Kidney (tissue), 14 donors: Measurements from ENCODE around the gene NKPD1. TPM values are rescaled to one million over a fixed set of nuclear protein-coding genes. Genes with fewer than 3 reads are reported as not detected.
A peak's percentile ranks its signal among the peaks of the same experiment; 100 is the strongest.

Experiments
- DNase-seq, 5 donors: peaks; one replicate each; pipeline ENCODE4 v3.0.0-alpha.2; 2013 to 2020
- FAIRE-seq: peaks from 2 replicates; lab custom pipeline; 2012; peaks lifted over from hg19 to GRCh38; lab: Jason Lieb, UNC
- H3K27ac ChIP-seq, 2 donors: one replicate each; pipeline ENCODE4 v1.7.0; 2013; ENCODE audit warnings: low read depth in 2 of 2, low read length in 2 of 2, inconsistent platforms in 1 of 2
- H3K27me3 ChIP-seq: one replicate; pipeline ENCODE4 v1.7.1; 2013; ENCODE audit warnings: low read length, inconsistent platforms; ENCODE audit not compliant: control insufficient read depth, insufficient read depth
- H3K36me3 ChIP-seq, 3 donors: one replicate each; pipeline versions ENCODE4 v1.7.0 to v1.7.1; 2013; ENCODE audit warnings: low read length in 3 of 3, control low read depth in 1 of 3, inconsistent platforms in 1 of 3; ENCODE audit not compliant: insufficient read depth in 3 of 3, control insufficient read depth in 2 of 3
- H3K4me1 ChIP-seq, 3 donors: one replicate each; pipeline versions ENCODE4 v1.7.0 to v1.7.1; 2013; ENCODE audit warnings: low read length in 3 of 3, inconsistent platforms in 1 of 3, low read depth in 1 of 3; ENCODE audit not compliant: control insufficient read depth in 2 of 3, insufficient read depth in 2 of 3
- H3K4me3 ChIP-seq, 3 donors: one replicate each; pipeline versions ENCODE4 v1.7.0 to v1.8.1; 2013; ENCODE audit warnings: low read length in 3 of 3, control low read depth in 1 of 3, inconsistent platforms in 1 of 3
- H3K9ac ChIP-seq, 3 donors: one replicate each; pipeline versions ENCODE4 v1.7.0 to v1.7.1; 2013; ENCODE audit warnings: low read length in 3 of 3, control low read depth in 1 of 3, inconsistent platforms in 1 of 3
- H3K9me3 ChIP-seq, 3 donors: one replicate each; pipeline versions ENCODE4 v1.7.0 to v1.7.1; 2013; ENCODE audit warnings: low read length in 3 of 3, control low read depth in 1 of 3, inconsistent platforms in 1 of 3; ENCODE audit not compliant: control insufficient read depth in 2 of 3, insufficient read depth in 1 of 3
- intact Hi-C: fragments of 100-400 bp; cut with DNase I; formaldehyde crosslinking; loops from one replicate; pipeline ENCODE4 v1.11.1; 2022
- polyA plus RNA-seq: library from polyadenylated mRNA; stranded (reverse); fragments of 350-450 nt; fragmentation: Illumina TruSeq; extraction: RNeasy Lipid Tissue Mini Kit (QIAGEN cat#74804); gene quantifications from one replicate; pipeline ENCODE4 v1.2.3, GENCODE V29; 2014; ENCODE audit warnings: low read depth, low replicate concordance; ENCODE audit not compliant: insufficient read depth
- total RNA-seq: library from RNA; stranded (reverse); fragmentation: NEBNext Ultra II Directional; extraction: Animal tissue kit (Norgen Biotek cat#: 25700); gene quantifications from one replicate; pipeline ENCODE4 v1.2.1, GENCODE V29; 2021
- TF ChIP-seq, protein P1 (sequence below): IDR thresholded peaks from 3 replicates; pipeline ENCODE4 v1.5.1; 2012; ENCODE audit warnings: mild to moderate bottlenecking, moderate library complexity, borderline replicate concordance; ENCODE audit not compliant: insufficient read depth; ENCODE audit errors: extremely low read depth
- donor health status: control.
- donor health status: control.
- donor health status: control.
- donor health status: control.
- donor health status: control.
- donor health status: DM: yes; HTN: yes; CAD: no.
- donor health status: Normal renal cell carcinoma (clear cell type).

The NKPD1 gene
- total and polyA plus RNA-seq, 2 donors from 2014 or later: 0.09 TPM; not detected in 1

DNA sequence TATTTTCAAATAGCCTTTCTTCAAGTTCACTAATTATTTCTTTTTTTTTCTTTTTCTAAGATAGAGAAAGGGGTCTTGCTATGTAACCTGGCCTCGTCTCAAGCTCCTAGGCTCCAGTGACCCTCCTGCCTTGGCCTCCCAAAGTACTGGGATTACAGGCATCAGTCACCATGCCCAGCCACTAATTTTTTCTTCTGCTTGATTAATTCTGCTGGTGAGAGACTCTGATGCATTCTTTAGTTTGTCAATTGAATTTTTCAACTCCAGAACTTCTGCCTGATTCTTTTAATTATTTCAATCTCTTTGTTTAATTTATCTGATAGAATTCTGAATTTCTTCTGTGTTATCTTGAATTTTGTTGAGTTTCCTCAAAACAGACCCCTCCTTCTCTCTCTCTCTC lies 29.2 kb upstream of the NKPD1 start:
- Histone ChIP-seq H3K4me3 (no peak overlapping the region), H3K9me3 (no peaks in the 10 kb centered on the region), H3K27ac (no peak overlapping the region), H3K36me3 (no peaks in the 10 kb centered on the region), H3K4me1 (peaks cover 0 to 2% (median 0%) of the 10 kb centered on the region in 3 donors), H3K27me3 (no peaks in the 10 kb centered on the region), H3K9ac (no peak overlapping the region)
- no peak for FAIRE-seq
- DNase-seq: no peak
- intact Hi-C loops: loop anchor here (10.0 kb wide), 1 partner anchor 155 kb away; the partner anchor contains the start of gene CLASRP
- TF ChIP-seq, protein P1, sequence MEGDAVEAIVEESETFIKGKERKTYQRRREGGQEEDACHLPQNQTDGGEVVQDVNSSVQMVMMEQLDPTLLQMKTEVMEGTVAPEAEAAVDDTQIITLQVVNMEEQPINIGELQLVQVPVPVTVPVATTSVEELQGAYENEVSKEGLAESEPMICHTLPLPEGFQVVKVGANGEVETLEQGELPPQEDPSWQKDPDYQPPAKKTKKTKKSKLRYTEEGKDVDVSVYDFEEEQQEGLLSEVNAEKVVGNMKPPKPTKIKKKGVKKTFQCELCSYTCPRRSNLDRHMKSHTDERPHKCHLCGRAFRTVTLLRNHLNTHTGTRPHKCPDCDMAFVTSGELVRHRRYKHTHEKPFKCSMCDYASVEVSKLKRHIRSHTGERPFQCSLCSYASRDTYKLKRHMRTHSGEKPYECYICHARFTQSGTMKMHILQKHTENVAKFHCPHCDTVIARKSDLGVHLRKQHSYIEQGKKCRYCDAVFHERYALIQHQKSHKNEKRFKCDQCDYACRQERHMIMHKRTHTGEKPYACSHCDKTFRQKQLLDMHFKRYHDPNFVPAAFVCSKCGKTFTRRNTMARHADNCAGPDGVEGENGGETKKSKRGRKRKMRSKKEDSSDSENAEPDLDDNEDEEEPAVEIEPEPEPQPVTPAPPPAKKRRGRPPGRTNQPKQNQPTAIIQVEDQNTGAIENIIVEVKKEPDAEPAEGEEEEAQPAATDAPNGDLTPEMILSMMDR: no peak

DNA sequence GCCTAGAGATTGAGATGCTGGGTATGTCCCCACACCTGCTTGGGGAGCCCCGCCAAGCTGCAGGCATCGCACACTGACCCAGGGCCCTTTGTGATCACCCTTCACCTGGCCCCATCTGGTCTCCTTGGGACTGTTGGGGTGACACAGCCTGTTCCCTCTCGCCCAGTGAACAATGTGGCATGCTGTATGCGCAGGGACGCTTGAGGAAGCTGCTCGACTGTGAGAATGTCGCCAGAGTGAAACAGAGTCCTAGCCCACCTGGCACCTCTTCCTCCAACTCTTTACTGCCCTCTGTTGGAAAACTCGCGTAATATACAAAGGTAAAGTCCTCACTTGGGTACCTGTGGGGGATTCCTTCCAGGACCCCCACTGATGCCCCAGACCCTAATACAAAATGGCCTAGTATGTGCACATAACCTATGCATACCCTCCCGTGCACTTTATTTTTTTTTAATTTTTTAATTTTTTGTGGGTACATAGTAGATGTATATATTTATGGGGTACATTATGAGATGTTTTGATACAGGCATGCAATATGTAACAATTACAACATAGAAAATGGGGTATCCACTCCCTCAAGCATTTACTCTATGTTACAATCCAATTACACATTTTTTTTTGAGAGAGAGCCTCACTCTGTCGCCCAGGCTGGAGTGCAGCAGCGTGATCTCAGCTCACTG lies 26.8 kb upstream of the NKPD1 start:
- H3K36me3 ChIP-seq: no peaks in the 10 kb centered on the region
- FAIRE-seq (no peak), DNase-seq (peak in 4 of 5 donors; percentile 49 to 79 (median 61))
- no peak overlapping the region for H3K27ac ChIP-seq
- TF ChIP-seq, protein P1: peak; percentile 55
- no peak overlapping the region for H3K4me3 ChIP-seq
- intact Hi-C loops: loop anchor here (10.0 kb wide), 1 partner anchor 153 kb away; the partner anchor contains the start of gene CLASRP
- H3K4me1 ChIP-seq: peaks cover 0 to 2% (median 0%) of the 10 kb centered on the region in 3 donors
- no peak overlapping the region for H3K9ac ChIP-seq
- H3K27me3 ChIP-seq: no peaks in the 10 kb centered on the region
- no peaks in the 10 kb centered on the region for H3K9me3 ChIP-seq

DNA sequence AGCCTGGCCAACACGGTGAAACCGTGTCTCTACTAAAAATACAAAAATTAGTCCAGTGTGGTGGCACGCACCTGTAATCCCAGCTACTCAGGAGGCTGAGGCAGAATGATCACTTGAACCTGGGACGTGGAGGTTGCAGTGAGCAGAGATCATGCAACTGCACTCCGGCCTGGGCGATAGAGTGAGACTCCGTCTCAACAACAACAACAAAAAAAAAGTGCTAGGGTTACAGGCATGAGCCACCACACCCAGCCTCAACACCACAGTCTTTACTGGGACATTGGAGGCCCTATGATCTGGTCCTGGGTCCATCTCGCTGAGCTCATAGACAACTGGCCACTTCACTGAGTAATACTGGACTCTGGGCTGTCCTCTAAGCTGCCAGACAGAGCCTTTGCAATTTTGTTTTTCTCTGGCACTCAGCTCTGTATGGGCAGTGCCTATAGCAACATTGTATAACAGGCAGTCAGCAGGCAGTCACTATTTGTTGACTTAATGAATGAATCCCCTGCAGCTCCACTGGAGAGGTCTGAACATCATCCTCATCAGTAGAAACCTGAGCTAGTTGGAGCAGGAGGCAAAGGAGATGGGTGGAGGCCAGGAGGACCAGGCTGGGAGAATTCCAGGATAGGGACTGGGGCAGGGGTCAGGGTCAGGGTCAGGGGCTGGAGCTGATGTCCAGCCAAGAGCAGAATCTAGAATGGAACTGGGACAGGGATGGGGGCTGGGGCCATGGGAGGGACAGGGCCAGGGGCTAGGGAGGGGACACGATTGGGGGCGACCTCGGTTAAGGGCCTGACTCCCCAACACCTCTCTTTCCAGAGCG lies 25.9 kb upstream of the NKPD1 start:
- H3K27me3 ChIP-seq: no peaks in the 10 kb centered on the region
- H3K9me3 ChIP-seq: no peaks in the 10 kb centered on the region
- TF ChIP-seq, protein P1: no peak
- DNase-seq: peak in 1 of 5 donors; percentile 51
- no peak for FAIRE-seq
- no peaks in the 10 kb centered on the region for H3K36me3 ChIP-seq
- intact Hi-C loops: loop anchor here (10.0 kb wide), 1 partner anchor 152 kb away; the partner anchor contains the start of gene CLASRP
- no peak overlapping the region for H3K27ac ChIP-seq
- H3K9ac ChIP-seq: no peak overlapping the region
- H3K4me3 ChIP-seq: no peak overlapping the region
- H3K4me1 ChIP-seq: peaks cover 0 to 2% (median 0%) of the 10 kb centered on the region in 3 donors
